D341Med (cell line): ENCODE measurements around the gene HRAS.
A peak's percentile ranks its signal among the peaks of the same experiment; 100 is the strongest.
"Not testable (repeated sequence)": the region's sequence is repeated elsewhere in the genome, so short reads cannot be mapped to it uniquely, and the experiment has no call there.

Experiments used
- DNase-seq: peaks from one replicate; pipeline ENCODE4 v3.0.0; 2012; ENCODE audit warnings: low spot score

The HRAS gene

GRCh38 chr11:532986-533585, 2.3 kb downstream of the HRAS start:
- DNase-seq, result no peak

GRCh38 chr11:532527-532985, 2.8 kb downstream of the HRAS start:
- no peak for DNase-seq

- DNase-seq, result no peak
These were observed 3.4 kb downstream of the HRAS start for GRCh38 chr11:531919-532526.

GRCh38 chr11:530960-531831, 4.2 kb downstream of the HRAS start:
- DNase-seq, result no peak

GRCh38 chr11:529728-530411, 5.5 kb downstream of the HRAS start:
- no peak for DNase-seq

GRCh38 chr11:528815-529727, 6.3 kb downstream of the HRAS start:
- no peak for DNase-seq

GRCh38 chr11:528166-528814, 7.1 kb downstream of the HRAS start:
- no peak for DNase-seq

GRCh38 chr11:526192-526591, 9.2 kb downstream of the HRAS start:
- no peak for DNase-seq

- no peak for DNase-seq
These were observed 14.1 kb downstream of the HRAS start for GRCh38 chr11:521177-521688.

GRCh38 chr11:520428-521176, 14.8 kb downstream of the HRAS start:
- DNase-seq, result no peak

GRCh38 chr11:518463-519202, 16.7 kb downstream of the HRAS start:
- DNase-seq, result peak; percentile 95

- not testable (repeated sequence) for DNase-seq
These were observed 18.3 kb downstream of the HRAS start for GRCh38 chr11:516918-517685.

- DNase-seq, result no peak
These were observed 19.0 kb downstream of the HRAS start for GRCh38 chr11:516400-516799.

GRCh38 chr11:515131-515530, 20.2 kb downstream of the HRAS start:
- DNase-seq, result no peak

GRCh38 chr11:514606-515005, 20.8 kb downstream of the HRAS start:
- no peak for DNase-seq

- DNase-seq, result no peak
These were observed 22.4 kb downstream of the HRAS start for GRCh38 chr11:512761-513595.

- DNase-seq, result no peak
These were observed 26.4 kb downstream of the HRAS start for GRCh38 chr11:508956-509355.
